Measurements from ENCODE around the gene SPATA32. TPM values are rescaled to one million over a fixed set of nuclear protein-coding genes. Genes with fewer than 3 reads are reported as not detected.
A peak's percentile ranks its signal among the peaks of the same experiment; 100 is the strongest.

Gene SPATA32
- total RNA-seq, 1 donor: not detected

- Histone ChIP-seq H3K36me3 (ENCODE audit: insufficient read depth, low read length) (peaks cover 71% of the 10 kb centered on the region), H2AFZ (ENCODE audit: low read length) (no peak overlapping the region), H3K27me3 (ENCODE audit: insufficient read depth, low read length) (no peaks in the 10 kb centered on the region), H3K79me2 (ENCODE audit: insufficient read depth, low read length) (no peaks in the 10 kb centered on the region), H3K4me2 (ENCODE audit: insufficient read depth, low read length) (peak overlapping the region; percentile 28), H3K9me3 (ENCODE audit: low read depth, low read length) (no peaks in the 10 kb centered on the region), H3K27ac (ENCODE audit: low read depth, low read length) (peak overlapping the region; percentile 46), H3K4me1 (ENCODE audit: insufficient read depth, low read length) (peaks cover 31% of the 10 kb centered on the region), H4K20me1 (ENCODE audit: insufficient read depth, low read length) (peaks cover 92% of the 10 kb centered on the region), H3K4me3 (ENCODE audit: insufficient read depth, low read length) (no peak overlapping the region)
- peak; percentile 98 for DNase-seq (ENCODE audit: insufficient read length, low spot score, missing footprints)
- no peak for TF ChIP-seq CTCF (IDR thresholded peaks at IDR 0.05; ENCODE audit: extremely low read depth, low read depth, low read length)
Measured at GRCh38 chr17:45265821-45266220, 3.9 kb upstream of the SPATA32 start.

GRCh38 chr17:45264988-45265387 lies 3.1 kb upstream of the SPATA32 start:
- H3K36me3 ChIP-seq (ENCODE audit: insufficient read depth, low read length): peaks cover 63% of the 10 kb centered on the region
- peaks cover 31% of the 10 kb centered on the region for H3K4me1 ChIP-seq (ENCODE audit: insufficient read depth, low read length)
- no peak overlapping the region for H3K4me3 ChIP-seq (ENCODE audit: insufficient read depth, low read length)
- H3K79me2 ChIP-seq (ENCODE audit: insufficient read depth, low read length): no peaks in the 10 kb centered on the region
- peak; percentile 31 for DNase-seq (ENCODE audit: insufficient read length, low spot score, missing footprints)
- no peak overlapping the region for H3K4me2 ChIP-seq (ENCODE audit: insufficient read depth, low read length)
- no peak overlapping the region for H2AFZ ChIP-seq (ENCODE audit: low read length)
- peaks cover 84% of the 10 kb centered on the region for H4K20me1 ChIP-seq (ENCODE audit: insufficient read depth, low read length)
- TF ChIP-seq CTCF (IDR thresholded peaks at IDR 0.05; ENCODE audit: extremely low read depth, low read depth, low read length): no peak
- no peaks in the 10 kb centered on the region for H3K27me3 ChIP-seq (ENCODE audit: insufficient read depth, low read length)
- H3K27ac ChIP-seq (ENCODE audit: low read depth, low read length): no peak overlapping the region
- H3K9me3 ChIP-seq (ENCODE audit: low read depth, low read length): no peaks in the 10 kb centered on the region

GRCh38 chr17:45264430-45264829 lies 2.5 kb upstream of the SPATA32 start:
- no peak for DNase-seq (ENCODE audit: insufficient read length, low spot score, missing footprints)
- no peak for TF ChIP-seq CTCF (IDR thresholded peaks at IDR 0.05; ENCODE audit: extremely low read depth, low read depth, low read length)
- Histone ChIP-seq H2AFZ (ENCODE audit: low read length) (no peak overlapping the region), H3K4me1 (ENCODE audit: insufficient read depth, low read length) (peaks cover 31% of the 10 kb centered on the region), H4K20me1 (ENCODE audit: insufficient read depth, low read length) (peaks cover 78% of the 10 kb centered on the region), H3K79me2 (ENCODE audit: insufficient read depth, low read length) (no peaks in the 10 kb centered on the region), H3K4me2 (ENCODE audit: insufficient read depth, low read length) (no peak overlapping the region), H3K9me3 (ENCODE audit: low read depth, low read length) (no peaks in the 10 kb centered on the region), H3K4me3 (ENCODE audit: insufficient read depth, low read length) (no peak overlapping the region), H3K27ac (ENCODE audit: low read depth, low read length) (no peak overlapping the region), H3K36me3 (ENCODE audit: insufficient read depth, low read length) (peaks cover 57% of the 10 kb centered on the region), H3K27me3 (ENCODE audit: insufficient read depth, low read length) (no peaks in the 10 kb centered on the region)

GRCh38 chr17:45263477-45263860 lies 1.6 kb upstream of the SPATA32 start:
- Histone ChIP-seq H3K36me3 (ENCODE audit: insufficient read depth, low read length) (peaks cover 48% of the 10 kb centered on the region), H3K27me3 (ENCODE audit: insufficient read depth, low read length) (peaks cover 4% of the 10 kb centered on the region), H3K4me2 (ENCODE audit: insufficient read depth, low read length) (no peak overlapping the region), H3K4me1 (ENCODE audit: insufficient read depth, low read length) (peaks cover 31% of the 10 kb centered on the region), H2AFZ (ENCODE audit: low read length) (no peak overlapping the region), H3K9me3 (ENCODE audit: low read depth, low read length) (no peaks in the 10 kb centered on the region), H3K4me3 (ENCODE audit: insufficient read depth, low read length) (no peak overlapping the region), H3K27ac (ENCODE audit: low read depth, low read length) (no peak overlapping the region), H3K79me2 (ENCODE audit: insufficient read depth, low read length) (no peaks in the 10 kb centered on the region), H4K20me1 (ENCODE audit: insufficient read depth, low read length) (peaks cover 69% of the 10 kb centered on the region)
- no peak for TF ChIP-seq CTCF (IDR thresholded peaks at IDR 0.05; ENCODE audit: extremely low read depth, low read depth, low read length)
- peak; percentile 52 for DNase-seq (ENCODE audit: insufficient read length, low spot score, missing footprints)
